GM13976 (cell line): Measurements from ENCODE around the gene SFPQ.
"Not testable (repeated sequence)": the region's sequence is repeated elsewhere in the genome, so short reads cannot be mapped to it uniquely, and the experiment has no call there.

Source experiments
- DNase-seq: peaks from one replicate; pipeline ENCODE4 v3.0.0; 2012; ENCODE audit warnings: low spot score
- in situ Hi-C: fragments of 300-500 bp; cut with MboI; formaldehyde crosslinking; loops from one replicate; pipeline ENCODE4 v1.12.0; 2022; ENCODE audit warnings: low sequenced_read_pairs, mixed read lengths, inconsistent platforms; ENCODE audit not compliant: unreplicated experiment
- TF ChIP-seq, protein P1 (sequence below): IDR thresholded peaks from 2 replicates; pipeline ENCODE4 v1.5.1; 2012; ENCODE audit warnings: borderline replicate concordance, mild to moderate bottlenecking; ENCODE audit not compliant: insufficient read depth; ENCODE audit errors: extremely low read depth, missing control alignments, control extremely low read depth

The SFPQ gene, protein sequence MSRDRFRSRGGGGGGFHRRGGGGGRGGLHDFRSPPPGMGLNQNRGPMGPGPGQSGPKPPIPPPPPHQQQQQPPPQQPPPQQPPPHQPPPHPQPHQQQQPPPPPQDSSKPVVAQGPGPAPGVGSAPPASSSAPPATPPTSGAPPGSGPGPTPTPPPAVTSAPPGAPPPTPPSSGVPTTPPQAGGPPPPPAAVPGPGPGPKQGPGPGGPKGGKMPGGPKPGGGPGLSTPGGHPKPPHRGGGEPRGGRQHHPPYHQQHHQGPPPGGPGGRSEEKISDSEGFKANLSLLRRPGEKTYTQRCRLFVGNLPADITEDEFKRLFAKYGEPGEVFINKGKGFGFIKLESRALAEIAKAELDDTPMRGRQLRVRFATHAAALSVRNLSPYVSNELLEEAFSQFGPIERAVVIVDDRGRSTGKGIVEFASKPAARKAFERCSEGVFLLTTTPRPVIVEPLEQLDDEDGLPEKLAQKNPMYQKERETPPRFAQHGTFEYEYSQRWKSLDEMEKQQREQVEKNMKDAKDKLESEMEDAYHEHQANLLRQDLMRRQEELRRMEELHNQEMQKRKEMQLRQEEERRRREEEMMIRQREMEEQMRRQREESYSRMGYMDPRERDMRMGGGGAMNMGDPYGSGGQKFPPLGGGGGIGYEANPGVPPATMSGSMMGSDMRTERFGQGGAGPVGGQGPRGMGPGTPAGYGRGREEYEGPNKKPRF

DNA sequence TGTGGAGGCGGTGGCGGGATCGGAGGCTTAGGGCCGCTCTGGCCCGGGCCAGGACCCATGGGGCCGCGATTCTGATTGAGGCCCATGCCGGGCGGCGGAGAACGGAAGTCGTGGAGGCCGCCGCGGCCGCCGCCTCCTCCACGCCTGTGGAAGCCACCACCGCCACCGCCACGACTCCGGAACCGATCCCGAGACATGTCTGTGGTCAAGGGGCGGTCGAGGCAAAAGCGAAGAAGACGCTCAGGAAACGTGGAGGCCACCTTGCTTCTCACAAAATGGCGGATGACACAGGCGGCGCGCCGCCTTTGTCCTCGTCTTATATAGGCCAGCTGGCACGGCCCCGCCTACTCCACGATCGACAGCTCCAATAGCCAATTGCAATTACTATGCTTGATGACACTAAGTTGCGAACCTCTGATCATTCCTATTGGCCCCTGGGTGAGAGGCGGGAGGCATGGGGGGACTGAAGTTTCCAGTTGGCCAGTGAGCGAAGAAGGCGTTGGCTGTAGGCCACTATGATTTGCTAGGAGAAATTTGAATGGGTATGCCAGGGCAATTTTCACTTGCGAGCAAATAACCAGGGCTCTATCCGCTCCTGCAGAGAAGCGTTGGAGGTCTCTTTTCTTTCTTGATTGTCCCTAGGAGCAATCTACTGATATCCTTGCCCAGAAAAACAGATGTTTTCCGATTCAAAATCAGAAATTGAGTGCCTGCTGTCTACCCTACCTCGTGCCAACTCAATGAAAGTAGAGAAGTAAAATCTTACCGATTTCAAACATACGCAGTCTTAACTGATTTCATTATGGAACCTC is at the start of gene SFPQ:
SFPQ (minus strand) TSS at position 293 of the 812 bp plus-strand sequence; CDS start at position 197, 96 bp downstream.
- TF ChIP-seq, protein P1, sequence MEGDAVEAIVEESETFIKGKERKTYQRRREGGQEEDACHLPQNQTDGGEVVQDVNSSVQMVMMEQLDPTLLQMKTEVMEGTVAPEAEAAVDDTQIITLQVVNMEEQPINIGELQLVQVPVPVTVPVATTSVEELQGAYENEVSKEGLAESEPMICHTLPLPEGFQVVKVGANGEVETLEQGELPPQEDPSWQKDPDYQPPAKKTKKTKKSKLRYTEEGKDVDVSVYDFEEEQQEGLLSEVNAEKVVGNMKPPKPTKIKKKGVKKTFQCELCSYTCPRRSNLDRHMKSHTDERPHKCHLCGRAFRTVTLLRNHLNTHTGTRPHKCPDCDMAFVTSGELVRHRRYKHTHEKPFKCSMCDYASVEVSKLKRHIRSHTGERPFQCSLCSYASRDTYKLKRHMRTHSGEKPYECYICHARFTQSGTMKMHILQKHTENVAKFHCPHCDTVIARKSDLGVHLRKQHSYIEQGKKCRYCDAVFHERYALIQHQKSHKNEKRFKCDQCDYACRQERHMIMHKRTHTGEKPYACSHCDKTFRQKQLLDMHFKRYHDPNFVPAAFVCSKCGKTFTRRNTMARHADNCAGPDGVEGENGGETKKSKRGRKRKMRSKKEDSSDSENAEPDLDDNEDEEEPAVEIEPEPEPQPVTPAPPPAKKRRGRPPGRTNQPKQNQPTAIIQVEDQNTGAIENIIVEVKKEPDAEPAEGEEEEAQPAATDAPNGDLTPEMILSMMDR = no peak
- peak; percentile 98 for DNase-seq

DNA sequence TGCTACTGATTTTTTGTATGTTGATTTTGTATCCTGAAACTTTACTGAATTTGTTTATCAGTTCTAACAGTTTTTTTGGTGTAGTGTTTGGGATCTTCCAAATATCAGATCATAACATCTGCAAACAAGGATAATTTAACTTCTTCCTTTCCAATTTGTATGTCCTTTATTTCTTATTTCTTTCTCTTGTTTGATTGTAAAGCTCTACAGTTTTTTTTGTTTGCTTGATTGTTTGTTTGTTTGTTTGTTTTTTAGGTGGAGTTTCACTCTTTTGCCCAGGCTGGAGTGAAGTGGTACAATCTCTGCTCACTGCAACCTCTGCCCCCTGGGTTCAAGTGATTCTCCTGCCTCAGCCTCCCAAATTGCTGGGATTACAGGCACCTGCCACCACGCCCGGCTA is 43.8 kb upstream of the SFPQ start:
- DNase-seq, in situ Hi-C loops: not testable (repeated sequence)

More for the DNA sequence above, at the start of gene SFPQ:
- in situ Hi-C loops = no loop called here

DNA sequence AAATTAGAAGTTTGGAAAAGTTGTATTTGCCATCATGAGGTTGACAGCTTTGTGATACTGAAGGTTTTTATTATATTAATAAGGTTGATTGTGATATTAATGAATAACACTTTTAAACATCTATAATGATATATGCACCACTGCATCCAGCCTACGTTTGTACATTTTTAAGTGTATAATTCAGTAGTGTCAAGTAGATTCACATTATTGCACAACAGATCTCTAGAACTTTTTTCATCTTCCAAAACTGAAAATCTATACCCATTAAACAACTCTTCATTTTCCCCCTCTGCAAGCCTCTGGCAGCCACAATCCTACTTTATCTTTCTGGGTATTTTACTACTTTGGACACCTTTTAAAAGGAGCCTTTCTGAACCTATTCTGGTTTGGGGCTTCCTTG is 38.3 kb upstream of the SFPQ start:
- DNase-seq = no peak

DNA sequence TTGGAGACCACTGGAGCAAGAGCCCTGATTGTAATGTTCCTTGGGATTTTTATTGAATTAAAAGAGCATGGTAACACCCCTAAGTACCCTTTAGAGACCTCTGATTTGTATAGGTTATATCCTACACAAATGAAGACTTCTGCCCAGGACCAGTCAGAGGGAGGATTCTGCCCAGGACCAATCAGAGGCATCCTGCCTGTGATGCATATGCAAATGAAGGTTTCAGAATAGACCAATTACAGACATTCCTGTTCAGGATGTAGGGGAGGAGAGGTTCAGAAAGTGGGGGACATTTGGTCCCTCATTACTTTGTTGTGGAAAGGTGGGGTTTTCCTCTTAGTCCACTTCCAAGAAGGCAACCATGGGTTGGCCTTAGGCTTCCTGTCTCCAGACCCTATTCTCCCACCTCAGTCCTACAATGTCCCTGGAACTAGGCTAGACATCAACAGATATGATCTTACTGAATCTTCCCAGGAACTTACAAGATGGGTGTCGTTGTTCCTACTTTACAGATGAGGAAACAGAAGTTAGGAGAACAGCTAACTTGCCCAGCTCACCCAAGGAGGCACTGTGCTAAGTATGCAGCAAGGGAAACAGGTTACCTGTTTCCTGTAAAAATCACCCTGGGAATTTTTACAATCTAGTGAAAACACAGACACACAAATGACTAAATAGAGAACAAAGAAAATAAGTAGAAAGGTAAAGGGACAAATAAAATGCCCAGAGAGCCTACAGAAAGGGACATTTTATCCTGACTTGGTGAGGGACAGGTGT is 36.8 kb upstream of the SFPQ start:
- in situ Hi-C loops = no loop called here
- no peak for DNase-seq
- TF ChIP-seq, protein P1 = no peak

More for the DNA sequence above, 38.3 kb upstream of the SFPQ start:
- TF ChIP-seq, protein P1 = no peak
- in situ Hi-C loops = no loop called here

DNA sequence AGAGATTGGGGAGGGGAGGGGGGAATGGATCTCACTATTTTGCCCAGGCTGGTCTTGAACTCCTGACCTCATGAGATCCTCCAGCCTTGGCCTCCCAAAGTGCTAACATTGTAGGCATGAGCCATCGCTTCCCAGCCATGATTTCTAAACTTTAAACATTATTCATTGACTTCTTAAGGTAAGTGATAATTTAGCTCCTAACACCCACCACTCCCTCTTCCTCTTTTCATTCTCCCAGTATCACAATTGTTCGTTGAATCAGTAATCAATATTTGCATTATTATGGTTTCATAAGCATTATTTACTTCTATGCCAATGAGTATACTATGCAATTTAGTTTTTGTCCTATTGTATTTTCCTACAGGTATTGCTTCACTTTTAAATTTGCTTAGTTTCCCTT is 33.6 kb upstream of the SFPQ start:
- in situ Hi-C loops = no loop called here
- TF ChIP-seq, protein P1 = no peak
- DNase-seq = no peak

DNA sequence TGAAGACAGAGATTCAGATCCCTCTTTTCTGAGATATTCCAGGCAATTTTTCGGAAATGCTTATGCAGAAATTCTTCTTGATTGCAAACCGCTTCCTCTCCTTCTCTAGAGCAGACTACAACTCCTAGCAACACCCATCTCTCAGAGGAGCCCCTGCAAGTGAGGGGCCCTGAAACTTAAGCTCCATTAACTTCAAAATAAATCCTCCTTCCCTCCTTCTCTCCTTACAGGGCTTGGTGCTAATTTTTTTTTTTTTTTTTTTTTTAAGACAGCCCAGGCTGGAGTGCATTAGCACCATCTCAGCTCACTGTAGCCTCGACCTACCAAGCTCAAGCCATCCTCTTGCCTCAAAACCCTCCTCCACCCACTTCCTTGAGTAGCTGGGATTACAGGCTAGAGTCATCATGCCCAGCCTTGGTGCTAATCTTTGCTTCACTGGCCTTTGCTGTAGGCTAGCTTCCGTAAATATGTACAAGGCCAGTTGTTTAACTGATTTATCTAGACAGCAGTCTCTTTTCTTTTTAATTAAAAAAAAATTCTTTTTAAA is 30.2 kb upstream of the SFPQ start:
- in situ Hi-C loops = no loop called here
- TF ChIP-seq, protein P1 = no peak

More for the DNA sequence above, 30.2 kb upstream of the SFPQ start:
- DNase-seq = no peak
